Measurements from ENCODE around the gene LRRC26. TPM values are rescaled to one million over a fixed set of nuclear protein-coding genes. Genes with fewer than 3 reads are reported as not detected.

LRRC26 gene
- total RNA-seq, 1 experiment from 2014 or later, result not detected

- no peak for DNase-seq (ENCODE audit: low read depth)
Observed at GRCh38 chr9:137184881-137185660, 15.2 kb upstream of the LRRC26 start.

- DNase-seq (ENCODE audit: low read depth), result no peak
Observed at GRCh38 chr9:137183980-137184595, 14.2 kb upstream of the LRRC26 start.

- no peak for DNase-seq (ENCODE audit: low read depth)
Observed at GRCh38 chr9:137182836-137183235, 13.0 kb upstream of the LRRC26 start.

- DNase-seq (ENCODE audit: low read depth), result no peak
Observed at GRCh38 chr9:137181680-137182079, 11.8 kb upstream of the LRRC26 start.

- no peak for DNase-seq (ENCODE audit: low read depth)
Observed at GRCh38 chr9:137180491-137180890, 10.6 kb upstream of the LRRC26 start.

- DNase-seq (ENCODE audit: low read depth), result no peak
Observed at GRCh38 chr9:137179761-137180160, 9.9 kb upstream of the LRRC26 start.

DNA sequence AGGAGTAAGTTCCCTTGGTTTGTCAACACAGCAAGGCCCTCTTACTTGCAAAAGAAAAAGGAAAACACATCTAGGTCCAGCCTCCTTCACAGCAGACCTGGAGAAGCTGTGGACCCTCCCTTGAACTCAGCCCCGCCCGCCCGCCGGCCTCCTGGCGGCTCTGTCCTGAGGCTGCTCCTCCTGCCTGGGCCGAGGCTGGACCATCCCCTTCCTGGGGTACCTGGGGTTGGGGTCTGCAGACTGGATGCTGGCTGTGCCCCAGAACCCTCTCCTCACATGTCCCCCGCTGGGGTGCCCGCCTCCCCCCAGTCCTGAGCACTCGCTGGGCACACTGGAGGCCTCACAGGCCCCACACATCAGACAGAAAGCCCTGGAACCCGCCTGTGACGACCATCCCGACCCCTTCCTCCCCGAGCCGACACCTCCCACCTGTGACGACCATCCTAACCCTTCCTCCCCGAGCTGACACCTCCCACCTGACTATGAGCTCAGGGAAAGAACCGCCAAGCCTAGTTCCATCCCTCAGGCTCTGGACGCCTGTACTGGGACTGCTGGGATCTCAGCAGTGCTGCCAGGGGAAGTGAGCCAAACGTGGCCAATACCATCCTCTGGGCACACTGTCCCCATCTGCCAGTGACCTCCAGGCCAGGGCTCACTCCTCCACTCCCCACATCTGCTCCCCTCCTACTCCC lies 9.2 kb upstream of the LRRC26 start:
- DNase-seq (ENCODE audit: low read depth), result no peak

GRCh38 chr9:137178201-137178938 lies 8.5 kb upstream of the LRRC26 start:
- peak; percentile 60 for DNase-seq (ENCODE audit: low read depth)

DNA sequence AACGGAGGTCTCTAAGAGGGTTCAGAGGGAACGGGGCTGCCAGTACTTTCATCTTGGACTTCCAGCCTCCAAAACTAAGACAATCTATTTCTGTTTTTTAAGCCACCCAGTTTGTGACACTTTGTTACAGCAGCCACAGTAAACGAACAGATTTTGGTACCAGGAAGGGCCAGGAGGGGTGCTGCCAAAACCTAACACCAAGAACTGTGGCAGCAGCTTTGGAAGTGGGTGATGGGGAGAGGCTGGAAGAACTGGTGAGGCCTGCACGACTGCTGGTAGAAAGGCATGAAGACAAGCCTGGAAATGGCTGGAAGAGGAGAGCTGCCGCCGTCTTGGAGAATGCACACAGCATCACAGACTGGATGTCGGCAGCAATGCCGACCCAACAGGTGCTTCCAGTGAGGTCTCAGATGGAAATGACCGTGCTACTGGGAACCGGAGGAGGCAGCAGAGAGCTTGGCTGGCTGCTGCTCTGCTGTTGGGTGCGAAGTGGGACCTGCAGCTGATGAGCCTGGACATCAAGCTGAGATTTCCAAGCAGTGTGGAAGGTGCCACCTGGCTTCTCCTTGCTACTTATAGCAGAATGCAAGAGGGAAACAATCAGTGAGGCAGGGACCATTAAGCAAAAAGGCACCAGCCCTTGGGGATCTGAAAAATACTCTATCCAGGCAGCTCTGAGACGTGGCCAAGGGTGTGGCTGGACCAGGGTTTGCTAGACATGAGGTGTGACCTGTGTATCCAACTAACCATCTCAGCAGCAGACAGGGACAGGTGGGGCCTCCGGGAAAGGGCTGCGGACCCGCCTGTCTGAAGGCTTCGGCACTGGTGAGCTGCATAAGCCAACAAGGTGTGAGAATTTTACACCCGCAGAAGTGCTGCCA lies 6.7 kb upstream of the LRRC26 start:
- DNase-seq (ENCODE audit: low read depth), result peak; percentile 38

GRCh38 chr9:137175345-137175961 lies 5.6 kb upstream of the LRRC26 start:
- DNase-seq (ENCODE audit: low read depth), result no peak

GRCh38 chr9:137174722-137175293 lies 5.0 kb upstream of the LRRC26 start:
- DNase-seq (ENCODE audit: low read depth), result no peak

- DNase-seq (ENCODE audit: low read depth), result no peak
Observed at GRCh38 chr9:137173796-137174664, 4.2 kb upstream of the LRRC26 start.

DNA sequence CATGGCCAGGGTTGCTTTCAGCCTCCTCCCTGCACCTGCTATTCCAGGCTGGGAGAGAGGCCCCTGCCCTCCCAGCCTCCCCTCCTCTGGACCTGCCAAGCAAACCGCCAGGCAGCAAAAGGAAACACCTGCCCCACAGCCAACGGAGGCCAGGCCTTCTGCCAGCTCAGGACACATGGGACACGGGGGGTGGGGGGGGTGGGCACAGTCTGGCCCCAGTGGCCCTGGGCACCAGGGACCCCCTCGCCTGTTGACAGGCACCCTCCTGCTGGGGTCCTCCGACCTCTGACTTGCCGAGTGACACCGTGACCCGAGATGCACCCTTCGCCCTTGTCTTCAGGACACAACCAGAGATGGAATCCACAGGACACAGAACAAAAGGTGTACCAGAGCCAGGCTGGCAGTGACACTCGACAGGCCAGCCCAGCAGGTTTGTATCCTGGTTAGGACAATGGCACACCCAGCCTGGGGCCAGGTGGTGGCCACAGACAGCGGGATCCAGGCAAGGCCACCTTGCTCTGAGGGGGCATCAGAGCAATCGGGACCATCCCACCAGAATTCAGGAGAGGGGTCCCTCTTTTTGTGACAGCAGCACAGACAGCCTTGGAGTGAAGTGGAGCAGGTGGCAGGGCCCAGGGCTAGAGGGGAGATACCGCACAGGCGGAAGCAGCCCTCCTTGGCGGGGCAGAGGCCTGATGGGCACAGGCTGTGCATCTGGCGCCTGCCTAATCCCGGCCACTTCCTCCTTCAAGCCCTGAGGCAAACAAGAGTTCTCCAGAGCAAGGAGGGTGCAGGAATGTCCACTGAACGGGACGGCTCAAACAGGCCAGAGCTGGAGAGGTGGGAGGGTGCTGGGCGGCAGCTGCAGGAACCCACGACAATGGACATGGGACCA lies 3.3 kb upstream of the LRRC26 start:
- peak; percentile 50 for DNase-seq (ENCODE audit: low read depth)

GRCh38 chr9:137171149-137171900 lies 1.5 kb upstream of the LRRC26 start:
- DNase-seq (ENCODE audit: low read depth), result no peak

DNA sequence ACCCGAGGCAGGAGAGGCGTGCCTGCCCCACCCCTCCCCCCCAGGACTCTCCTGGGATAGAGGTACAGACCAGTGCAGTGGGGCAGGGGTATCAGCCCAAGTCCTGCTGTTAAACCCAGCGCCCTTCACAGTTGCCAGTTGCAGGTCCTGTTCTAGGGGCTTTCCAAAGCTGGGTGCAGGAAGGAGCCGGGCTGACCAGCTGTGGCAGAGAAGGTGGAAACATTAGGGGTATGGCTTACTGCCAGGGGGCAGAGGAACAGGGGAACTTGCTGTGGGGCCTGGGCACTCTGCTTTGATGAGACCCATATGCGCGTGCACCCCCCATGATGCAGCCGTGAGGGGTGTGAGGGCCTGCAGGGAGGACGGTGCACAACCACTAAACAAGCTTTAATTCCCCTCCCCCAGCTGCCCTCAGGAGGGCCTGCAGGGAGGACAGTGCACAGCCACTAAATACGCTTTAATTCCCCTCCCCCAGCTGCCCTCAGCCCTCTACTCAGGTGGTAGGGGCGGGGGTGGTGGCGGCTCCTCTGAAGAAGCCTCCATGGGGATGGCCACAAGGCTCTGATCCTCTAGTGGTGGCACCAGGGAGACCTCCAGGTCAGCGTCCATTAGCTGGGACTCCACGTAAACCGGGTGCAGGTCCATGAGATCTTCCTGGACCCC lies 766 bp upstream of the LRRC26 start:
- DNase-seq (ENCODE audit: low read depth), result no peak

DNA sequence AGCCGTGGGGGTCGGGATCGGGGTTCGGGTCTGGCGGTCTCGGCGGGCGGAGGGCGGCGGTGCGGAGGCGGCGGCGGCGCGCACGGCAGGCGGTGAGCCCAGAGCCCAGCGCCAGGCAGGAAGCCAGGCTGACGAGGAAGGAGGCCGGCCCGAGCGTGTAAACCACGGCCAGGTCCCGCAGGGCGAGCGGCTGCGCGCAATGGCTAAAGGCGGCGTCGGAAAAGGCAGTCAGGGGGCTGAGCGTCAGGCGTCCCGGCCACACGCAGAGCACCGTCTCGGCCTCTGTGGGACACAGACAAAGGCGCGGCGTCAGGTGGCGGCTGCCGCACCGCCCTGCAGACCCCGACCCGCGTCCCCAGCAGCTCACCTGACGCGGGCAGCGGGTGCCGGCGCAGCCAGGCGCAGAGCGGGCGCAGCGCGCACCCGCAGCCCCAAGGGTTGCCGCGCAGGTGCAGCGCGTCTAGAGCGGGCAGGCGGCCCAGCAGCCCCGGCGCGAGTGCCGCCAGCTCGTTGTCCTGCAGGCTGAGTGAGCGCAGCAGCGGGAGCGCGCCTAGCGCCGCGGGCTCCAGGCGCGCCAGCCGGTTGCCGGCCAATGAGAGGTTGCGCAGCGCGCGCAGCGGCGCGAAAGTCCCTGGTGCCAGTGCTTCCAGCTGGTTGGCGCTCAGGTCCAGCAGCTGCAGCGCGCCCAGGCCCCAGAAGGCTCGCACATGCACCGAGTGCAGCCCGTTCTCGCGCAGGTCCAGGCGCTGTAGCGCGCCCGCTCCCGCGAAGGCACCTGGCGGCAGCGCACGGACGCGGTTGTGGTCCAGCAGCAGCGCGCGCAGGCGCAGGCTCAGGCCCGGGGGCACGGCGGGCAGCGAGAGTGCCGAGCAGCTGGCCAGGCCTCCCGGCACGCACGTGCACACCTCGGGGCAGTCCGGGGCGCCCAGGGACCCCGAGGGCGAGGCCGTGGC lies 671 bp downstream of the LRRC26 start:
- DNase-seq (ENCODE audit: low read depth), result peak; percentile 49

Data from M059J (cell line).